Mesothelial cell of epicardium (in vitro differentiated cells): ENCODE measurements around the gene INPP4B. TPM values are rescaled to one million over a fixed set of nuclear protein-coding genes. Genes with fewer than 3 reads are reported as not detected.

Source experiments
- DNase-seq, 2 experiments: peaks; one replicate each; pipeline ENCODE4 v3.0.0; 2021; ENCODE audit warnings: low spot score in 2 of 2; ENCODE audit not compliant: unreplicated experiment in 2 of 2
- H3K27ac Mint-ChIP-seq: 2 replicates; pipeline ENCODE4 v1.8.0; 2021; ENCODE audit warnings: mixed read lengths
- H3K27me3 Mint-ChIP-seq: 2 replicates; pipeline ENCODE4 v1.8.0; 2021; ENCODE audit warnings: low read depth, mixed read lengths
- H3K36me3 Mint-ChIP-seq: 2 replicates; pipeline ENCODE4 v1.8.0; 2021; ENCODE audit warnings: mixed read lengths
- H3K4me1 Mint-ChIP-seq: 2 replicates; pipeline ENCODE4 v1.8.0; 2021; ENCODE audit warnings: mixed read lengths
- H3K4me3 Mint-ChIP-seq: 2 replicates; pipeline ENCODE4 v1.8.0; 2021; ENCODE audit warnings: mild to moderate bottlenecking, moderate library complexity, mixed read lengths
- H3K9me3 Mint-ChIP-seq: 2 replicates; pipeline ENCODE4 v1.8.0; 2021; ENCODE audit warnings: mixed read lengths
- CTCF ChIP-seq: fragments of 200-600 bp; sonication (generic); IDR thresholded peaks from one replicate; pipeline ENCODE4 v1.5.0; 2021; ENCODE audit warnings: antibody characterized with exemption; ENCODE audit not compliant: unreplicated experiment
- total RNA-seq: library from RNA; stranded (reverse); gene quantifications from 3 replicates; pipeline ENCODE4 v1.2.1, GENCODE V29; 2021

The INPP4B gene
- total RNA-seq, 1 donor from 2014 or later: 35.4 TPM

GRCh38 chr4:142243255-142243654 is 602.8 kb downstream of the INPP4B start:
- H3K9me3 Mint-ChIP-seq: peaks cover 19% of the 10 kb centered on the region
- H3K27me3 Mint-ChIP-seq: no peaks in the 10 kb centered on the region
- peaks cover 20% of the 10 kb centered on the region for H3K36me3 Mint-ChIP-seq
- no peak overlapping the region for H3K4me3 Mint-ChIP-seq
- no peaks in the 10 kb centered on the region for H3K4me1 Mint-ChIP-seq
- TF ChIP-seq CTCF: no peak
- H3K27ac Mint-ChIP-seq: no peak overlapping the region
- no peak for DNase-seq

GRCh38 chr4:142242156-142242555 is 603.9 kb downstream of the INPP4B start:
- peaks cover 19% of the 10 kb centered on the region for H3K9me3 Mint-ChIP-seq
- no peak for TF ChIP-seq CTCF

GRCh38 chr4:142238589-142238988 is 607.5 kb downstream of the INPP4B start:
- TF ChIP-seq CTCF: no peak
- Mint-ChIP-seq H3K36me3 (peaks cover 5% of the 10 kb centered on the region), H3K27me3 (no peaks in the 10 kb centered on the region), H3K4me1 (no peaks in the 10 kb centered on the region), H3K4me3 (no peak overlapping the region), H3K9me3 (no peaks in the 10 kb centered on the region), H3K27ac (no peak overlapping the region)
- DNase-seq: no peak

More at GRCh38 chr4:142242156-142242555, 603.9 kb downstream of the INPP4B start:
- Mint-ChIP-seq H3K4me3 (no peak overlapping the region), H3K4me1 (no peaks in the 10 kb centered on the region), H3K36me3 (peaks cover 20% of the 10 kb centered on the region), H3K27me3 (no peaks in the 10 kb centered on the region), H3K27ac (no peak overlapping the region)
- DNase-seq: no peak

- no peaks in the 10 kb centered on the region for H3K9me3 Mint-ChIP-seq
- no peaks in the 10 kb centered on the region for H3K27me3 Mint-ChIP-seq
- H3K36me3 Mint-ChIP-seq: peaks cover 4% of the 10 kb centered on the region
- no peak for TF ChIP-seq CTCF
- no peak overlapping the region for H3K27ac Mint-ChIP-seq
- DNase-seq: no peak
- H3K4me1 Mint-ChIP-seq: no peaks in the 10 kb centered on the region
- no peak overlapping the region for H3K4me3 Mint-ChIP-seq
Measured at GRCh38 chr4:142236268-142236667, 609.8 kb downstream of the INPP4B start.

GRCh38 chr4:142231787-142232186 is 614.3 kb downstream of the INPP4B start:
- Mint-ChIP-seq H3K9me3 (no peaks in the 10 kb centered on the region), H3K27ac (no peak overlapping the region), H3K36me3 (peaks cover 2% of the 10 kb centered on the region), H3K4me1 (no peaks in the 10 kb centered on the region), H3K4me3 (no peak overlapping the region), H3K27me3 (no peaks in the 10 kb centered on the region)
- TF ChIP-seq CTCF: no peak
- DNase-seq: no peak

- Mint-ChIP-seq H3K36me3 (peaks cover 2% of the 10 kb centered on the region), H3K27me3 (no peaks in the 10 kb centered on the region)
- no peak for DNase-seq
Measured at GRCh38 chr4:142230991-142231390, 615.1 kb downstream of the INPP4B start.

More at GRCh38 chr4:142230991-142231390, 615.1 kb downstream of the INPP4B start:
- Mint-ChIP-seq H3K9me3 (no peaks in the 10 kb centered on the region), H3K4me3 (no peak overlapping the region), H3K4me1 (no peaks in the 10 kb centered on the region), H3K27ac (no peak overlapping the region)
- no peak for TF ChIP-seq CTCF
